HUES6 (cell line): ENCODE data around the gene OPA3.

Source experiments
- H3K27ac ChIP-seq: 2 replicates; pipeline ENCODE4 v1.7.0; 2013; ENCODE audit warnings: low read depth, mild to moderate bottlenecking, low read length, inconsistent platforms
- H3K27me3 ChIP-seq: 2 replicates; pipeline ENCODE4 v1.6.1; 2013; ENCODE audit warnings: low read length; ENCODE audit not compliant: control insufficient read depth, insufficient read depth
- H3K36me3 ChIP-seq: 2 replicates; pipeline ENCODE4 v1.6.1; 2013; ENCODE audit warnings: low read length; ENCODE audit not compliant: control insufficient read depth, insufficient read depth
- H3K4me1 ChIP-seq: 2 replicates; pipeline ENCODE4 v1.6.1; 2013; ENCODE audit warnings: low read length; ENCODE audit not compliant: control insufficient read depth, insufficient read depth
- H3K4me3 ChIP-seq: 2 replicates; pipeline ENCODE4 v1.5.1; 2013; ENCODE audit warnings: low read depth, low read length
- H3K9ac ChIP-seq: one replicate; pipeline ENCODE4 v1.6.1; 2013; ENCODE audit warnings: mild to moderate bottlenecking, low read length
- H3K9me3 ChIP-seq: 2 replicates; pipeline ENCODE4 v1.6.1; 2013; ENCODE audit warnings: low read depth, low read length; ENCODE audit not compliant: control insufficient read depth, insufficient read depth

The OPA3 gene

DNA sequence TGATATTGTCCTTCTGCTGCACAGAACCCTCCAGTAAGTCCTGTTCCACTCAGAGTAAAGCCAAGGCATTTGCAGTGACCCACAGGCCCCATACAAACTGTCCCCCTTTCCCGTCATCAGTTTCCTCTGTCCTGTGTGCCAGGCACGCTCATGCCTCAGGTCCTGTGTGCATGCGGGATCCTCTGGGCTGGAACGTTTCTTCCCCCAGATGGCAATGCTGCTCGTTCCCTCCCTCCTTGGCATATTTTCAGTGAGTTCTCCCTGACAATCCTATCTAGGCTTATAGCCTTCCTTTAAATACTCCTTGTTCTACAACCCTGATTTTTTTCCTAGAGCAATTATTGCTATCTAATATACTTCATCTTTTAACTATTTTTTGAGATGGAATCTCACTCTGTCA, 5.7 kb downstream of the OPA3 start:
- Histone ChIP-seq H3K4me3 (no peak overlapping the region), H3K4me1 (peaks cover 16% of the 10 kb centered on the region), H3K9me3 (no peaks in the 10 kb centered on the region), H3K27me3 (no peaks in the 10 kb centered on the region), H3K27ac (no peak overlapping the region), H3K36me3 (no peaks in the 10 kb centered on the region), H3K9ac (no peak overlapping the region)

DNA sequence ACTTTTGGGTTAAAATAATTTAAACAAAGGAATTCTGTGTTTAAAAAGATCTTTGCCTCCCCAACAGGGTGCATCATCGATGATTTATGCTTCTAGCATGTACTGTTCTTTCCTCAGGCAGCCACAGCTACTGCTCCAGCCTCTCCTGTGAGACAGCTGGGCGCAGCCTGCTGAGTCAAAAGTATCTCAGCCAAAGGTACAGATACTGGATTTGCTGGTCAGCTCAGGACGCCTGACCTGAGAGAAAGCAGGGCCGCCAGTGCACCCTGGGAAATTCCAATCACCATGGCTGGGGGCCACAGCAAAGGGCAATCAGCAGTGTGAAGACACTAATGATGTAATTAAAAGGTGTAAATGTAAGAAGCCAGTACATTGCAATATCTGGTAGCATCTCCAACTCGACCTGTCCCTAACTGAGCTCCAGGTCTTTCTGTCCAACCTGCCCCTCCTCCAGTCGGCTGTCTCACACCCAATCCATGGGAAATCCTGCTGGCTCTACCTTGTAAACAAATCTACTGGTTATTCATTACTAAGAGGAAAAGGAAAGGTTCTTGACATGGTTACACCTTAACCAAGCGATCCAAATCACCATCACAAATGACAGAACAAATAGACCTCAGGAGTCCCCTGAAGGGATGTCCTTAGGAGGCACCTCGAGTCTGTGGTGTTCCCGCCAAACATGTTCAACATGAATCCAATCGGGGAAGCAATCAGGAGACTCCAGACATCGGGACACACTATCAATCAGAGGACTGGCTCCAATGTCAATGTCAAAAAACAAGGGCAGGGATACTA, 7.3 kb downstream of the OPA3 start:
- no peaks in the 10 kb centered on the region for H3K27me3 ChIP-seq
- peaks cover 16% of the 10 kb centered on the region for H3K4me1 ChIP-seq
- H3K4me3 ChIP-seq = 0 out of 2 replicates have a peak overlapping the region, but pooled peaks have one; percentile 20
- no peaks in the 10 kb centered on the region for H3K9me3 ChIP-seq
- no peaks in the 10 kb centered on the region for H3K36me3 ChIP-seq
- H3K9ac ChIP-seq = no peak overlapping the region
- H3K27ac ChIP-seq = no peak overlapping the region

DNA sequence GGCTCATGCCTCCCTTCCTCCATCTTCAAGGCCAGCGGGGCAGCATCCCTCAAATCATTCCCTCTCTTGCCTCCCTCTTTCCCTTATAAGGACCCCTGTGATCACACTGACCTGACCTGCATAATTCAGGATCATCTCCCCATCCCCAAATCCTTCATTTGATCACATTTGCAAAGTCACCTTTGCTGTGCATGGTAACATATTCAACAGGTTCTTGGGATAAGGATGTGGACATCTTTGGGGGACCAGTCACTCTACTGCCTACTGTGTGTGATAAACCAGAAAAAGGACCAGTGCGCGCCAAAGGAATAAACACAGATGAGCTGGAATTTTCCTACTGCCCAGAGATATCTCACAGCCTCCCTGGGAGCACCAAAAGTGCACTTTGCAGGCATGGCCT, 7.9 kb downstream of the OPA3 start:
- Histone ChIP-seq H3K9me3 (no peaks in the 10 kb centered on the region), H3K4me3 (no peak overlapping the region), H3K4me1 (peaks cover 16% of the 10 kb centered on the region), H3K36me3 (no peaks in the 10 kb centered on the region), H3K27ac (no peak overlapping the region), H3K27me3 (no peaks in the 10 kb centered on the region), H3K9ac (no peak overlapping the region)

DNA sequence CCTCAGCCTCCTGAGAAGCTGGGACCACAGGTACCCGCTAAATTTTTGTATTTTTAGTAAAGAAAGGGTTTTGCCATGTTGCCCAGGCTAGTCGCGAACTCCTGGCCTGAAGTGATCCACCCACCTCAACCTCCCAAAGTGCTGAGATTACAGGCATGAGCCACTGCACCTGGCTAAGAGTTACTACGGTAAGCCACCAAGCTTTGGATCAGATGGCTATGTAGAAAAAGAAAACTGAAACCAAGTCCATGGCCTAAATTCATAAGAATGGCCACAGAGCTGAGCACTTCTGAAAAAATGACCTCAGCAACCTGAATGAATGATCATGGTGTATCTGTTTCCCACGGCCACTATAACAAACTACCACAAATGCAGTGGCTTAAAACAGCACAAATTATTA, 9.4 kb downstream of the OPA3 start:
- no peaks in the 10 kb centered on the region for H3K27me3 ChIP-seq
- no peaks in the 10 kb centered on the region for H3K9me3 ChIP-seq
- H3K4me1 ChIP-seq = peaks cover 16% of the 10 kb centered on the region
- no peak overlapping the region for H3K27ac ChIP-seq
- H3K4me3 ChIP-seq = no peak overlapping the region
- H3K9ac ChIP-seq = no peak overlapping the region
- H3K36me3 ChIP-seq = no peaks in the 10 kb centered on the region

DNA sequence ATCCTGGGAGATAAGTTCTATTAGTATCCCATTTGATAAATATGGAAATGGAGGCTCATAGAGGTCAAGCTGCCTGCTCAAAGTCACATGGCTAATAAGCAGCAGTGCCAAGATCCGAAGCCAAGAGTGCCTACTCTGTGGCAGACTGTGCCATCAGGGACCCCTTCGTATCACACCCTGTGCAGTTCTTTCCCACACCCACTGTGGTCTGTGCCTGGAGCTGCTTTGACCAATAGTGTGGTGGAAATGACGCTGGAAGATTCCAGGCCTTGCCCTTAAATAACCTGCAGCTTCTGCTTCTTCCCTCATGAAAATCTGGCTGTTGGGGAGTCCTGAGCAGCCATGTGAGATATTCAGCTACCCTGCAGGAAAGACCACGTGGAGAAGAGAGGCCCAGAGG, 10.1 kb downstream of the OPA3 start:
- no peaks in the 10 kb centered on the region for H3K36me3 ChIP-seq
- no peak overlapping the region for H3K9ac ChIP-seq
- no peak overlapping the region for H3K27ac ChIP-seq
- H3K4me3 ChIP-seq = no peak overlapping the region
- H3K9me3 ChIP-seq = no peaks in the 10 kb centered on the region
- no peaks in the 10 kb centered on the region for H3K27me3 ChIP-seq
- H3K4me1 ChIP-seq = peaks cover 18% of the 10 kb centered on the region

DNA sequence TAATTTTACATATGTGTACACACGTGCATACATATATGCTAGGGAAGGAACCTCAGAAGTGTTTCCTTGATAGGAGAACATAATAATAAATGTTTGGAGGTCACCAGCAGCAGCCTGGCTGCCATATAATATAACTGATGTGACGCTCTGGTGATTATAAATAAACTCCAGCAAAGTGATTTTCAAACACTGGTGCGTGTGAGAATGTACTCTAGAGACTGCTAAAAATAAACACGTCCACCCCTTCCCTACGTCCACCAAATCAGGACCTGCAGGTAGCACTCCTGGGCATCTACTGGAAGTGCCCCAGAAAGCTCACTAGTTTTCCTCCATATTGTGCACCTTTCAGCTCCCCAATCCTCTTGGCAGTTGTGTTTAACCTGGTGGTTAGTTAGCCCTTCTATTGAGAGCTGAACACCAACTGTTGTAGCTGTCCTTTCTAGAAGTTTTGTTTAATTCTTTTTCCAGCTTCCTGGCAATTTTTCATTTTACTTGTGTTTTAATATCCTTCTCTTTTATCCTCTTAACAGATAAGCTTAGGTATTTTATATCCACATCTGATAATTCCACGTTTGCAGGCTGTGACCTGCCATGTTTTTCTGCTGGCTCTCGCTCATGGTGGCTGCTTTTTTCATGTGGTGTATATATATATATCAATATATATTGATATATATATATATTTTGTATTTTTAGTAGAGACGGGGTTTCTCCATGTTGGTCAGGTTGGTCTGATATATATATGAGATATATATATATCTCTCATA, 13.0 kb downstream of the OPA3 start:
- no peaks in the 10 kb centered on the region for H3K9me3 ChIP-seq
- no peaks in the 10 kb centered on the region for H3K36me3 ChIP-seq
- no peak overlapping the region for H3K27ac ChIP-seq
- peaks cover 9% of the 10 kb centered on the region for H3K4me1 ChIP-seq
- no peak overlapping the region for H3K9ac ChIP-seq
- no peak overlapping the region for H3K4me3 ChIP-seq
- H3K27me3 ChIP-seq = no peaks in the 10 kb centered on the region

DNA sequence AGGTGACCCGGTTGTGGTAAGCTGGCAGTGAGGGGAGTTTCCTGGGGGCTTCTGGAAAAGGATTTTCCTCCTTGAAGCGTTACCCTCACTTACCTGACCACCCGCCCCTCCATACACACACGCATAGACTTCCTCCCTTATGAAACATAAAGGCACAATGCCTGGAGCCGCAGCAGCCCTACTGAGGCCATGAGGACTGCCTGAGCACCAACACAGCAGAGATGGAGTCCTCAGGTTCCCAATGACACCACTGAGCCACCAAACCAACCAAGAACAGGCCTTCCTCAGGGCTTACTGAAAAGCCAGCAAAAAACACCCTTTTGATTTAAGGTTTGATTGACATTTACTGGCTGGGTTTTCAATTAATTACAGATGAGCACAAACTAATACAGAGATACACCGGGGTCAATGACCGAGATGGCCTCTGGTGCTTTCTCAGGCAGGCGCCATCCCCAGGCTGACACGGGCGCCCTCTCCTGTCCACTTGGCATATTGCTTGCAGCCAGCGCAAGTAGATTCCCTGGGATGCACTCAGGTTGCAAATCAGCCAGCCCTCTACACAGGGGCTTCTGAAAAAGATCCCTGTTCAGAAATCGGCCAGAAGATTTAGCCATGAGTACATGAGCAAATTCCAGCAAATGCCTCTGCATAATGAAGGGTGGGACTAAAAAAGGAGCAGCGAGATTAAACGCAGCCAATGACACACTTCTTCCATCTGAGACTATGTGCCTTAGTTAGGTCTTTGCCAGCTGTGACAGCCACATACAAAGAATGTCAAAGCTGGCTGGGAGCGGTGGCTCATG, 14.8 kb downstream of the OPA3 start:
- no peak overlapping the region for H3K4me3 ChIP-seq
- H3K9me3 ChIP-seq = no peaks in the 10 kb centered on the region
- H3K36me3 ChIP-seq = no peaks in the 10 kb centered on the region
- no peaks in the 10 kb centered on the region for H3K27me3 ChIP-seq
- no peak overlapping the region for H3K27ac ChIP-seq
- no peak overlapping the region for H3K9ac ChIP-seq
- H3K4me1 ChIP-seq = peaks cover 7% of the 10 kb centered on the region; the same call in 1 of the 2 replicates

DNA sequence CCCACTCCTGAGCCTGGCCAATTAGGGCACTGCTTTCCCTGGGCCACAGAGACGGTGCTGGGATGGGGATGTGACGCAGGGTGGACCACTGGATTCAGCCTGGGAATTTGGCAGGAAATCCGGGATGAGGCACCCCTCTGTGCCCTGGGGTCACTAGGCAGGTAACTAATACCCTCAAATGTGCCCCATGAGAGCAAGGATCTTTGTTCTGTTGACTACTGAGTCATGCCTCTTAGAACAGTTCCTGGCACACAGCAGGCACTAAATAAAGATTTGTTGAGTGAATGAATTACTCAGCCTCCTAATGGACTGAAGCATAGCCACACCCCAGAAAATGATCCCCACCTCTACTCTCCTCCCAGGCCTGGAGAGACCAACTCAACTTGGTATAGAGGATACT, 15.9 kb downstream of the OPA3 start:
- H3K9me3 ChIP-seq = no peaks in the 10 kb centered on the region
- H3K27ac ChIP-seq = no peak overlapping the region
- H3K9ac ChIP-seq = no peak overlapping the region
- H3K4me1 ChIP-seq = peaks cover 13% of the 10 kb centered on the region
- no peaks in the 10 kb centered on the region for H3K27me3 ChIP-seq
- H3K36me3 ChIP-seq = no peaks in the 10 kb centered on the region
- no peak overlapping the region for H3K4me3 ChIP-seq

DNA sequence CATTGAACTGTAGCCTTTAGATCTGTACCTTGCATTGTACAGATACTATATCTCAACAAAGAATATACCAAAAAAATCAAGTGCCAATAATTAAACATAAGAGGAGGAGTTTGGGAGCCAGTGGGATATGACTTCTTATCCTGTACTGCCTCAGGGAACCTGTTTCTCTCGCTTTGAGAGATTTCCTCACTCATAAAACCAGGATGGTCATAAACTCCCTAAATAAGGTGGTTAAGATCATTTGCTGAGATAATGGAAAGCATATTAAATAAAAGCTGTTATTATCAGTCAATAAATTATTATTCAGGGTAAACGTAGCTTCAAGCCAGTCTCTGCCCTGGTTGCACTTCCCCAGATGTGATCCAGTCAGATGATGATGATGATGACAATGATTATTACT, 17.0 kb downstream of the OPA3 start:
- Histone ChIP-seq H3K9ac (no peak overlapping the region), H3K9me3 (no peaks in the 10 kb centered on the region), H3K4me3 (no peak overlapping the region), H3K27ac (no peak overlapping the region), H3K36me3 (no peaks in the 10 kb centered on the region), H3K4me1 (peaks cover 13% of the 10 kb centered on the region), H3K27me3 (no peaks in the 10 kb centered on the region)

DNA sequence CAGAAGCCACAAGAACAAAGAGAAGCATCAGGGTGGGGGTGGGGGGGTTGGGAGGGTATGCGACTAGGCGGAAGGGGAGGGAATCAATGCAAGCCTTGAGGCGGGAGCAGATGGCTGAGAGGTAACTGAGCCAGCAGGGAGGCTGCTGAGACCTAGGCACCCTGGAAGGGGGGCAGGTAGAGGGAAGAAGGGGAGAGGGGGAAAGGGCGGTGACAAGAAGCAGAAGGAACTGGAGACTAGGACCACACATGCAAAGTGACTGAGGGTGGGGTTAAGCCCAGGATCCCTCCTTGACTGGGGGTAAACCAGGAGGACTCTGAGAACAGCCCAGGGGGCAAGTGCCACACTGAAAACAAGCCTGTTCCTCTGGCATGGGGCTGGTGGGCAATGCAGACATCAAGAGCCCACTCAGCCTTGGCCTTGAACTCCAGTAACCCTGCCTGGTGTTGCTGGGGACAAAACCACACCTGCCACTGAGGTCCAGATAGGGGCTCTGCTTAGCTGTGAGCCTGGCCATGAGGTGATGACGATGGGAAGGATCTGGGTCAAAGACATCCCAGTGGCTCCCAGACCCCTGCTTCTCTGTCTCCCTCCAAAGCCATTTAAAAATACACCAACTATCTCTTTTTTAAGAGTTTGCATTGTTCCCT, 20.3 kb downstream of the OPA3 start:
- Histone ChIP-seq H3K27me3 (no peaks in the 10 kb centered on the region), H3K36me3 (no peaks in the 10 kb centered on the region), H3K9me3 (no peaks in the 10 kb centered on the region), H3K27ac (no peak overlapping the region), H3K4me1 (peaks cover 10% of the 10 kb centered on the region), H3K4me3 (peak overlapping the region; percentile 32; the same call in 1 of the 2 replicates), H3K9ac (no peak overlapping the region)
